Fibroblast of skin of left biceps (primary cell): ENCODE data around the gene ANKS1B.
A peak's percentile ranks its signal among the peaks of the same experiment; 100 is the strongest.

Source experiments
- DNase-seq, 2 experiments: peaks; one replicate each; pipeline ENCODE4 v3.0.0-alpha.2; 2013; ENCODE audit warnings: low read depth in 2 of 2

The ANKS1B gene

DNA sequence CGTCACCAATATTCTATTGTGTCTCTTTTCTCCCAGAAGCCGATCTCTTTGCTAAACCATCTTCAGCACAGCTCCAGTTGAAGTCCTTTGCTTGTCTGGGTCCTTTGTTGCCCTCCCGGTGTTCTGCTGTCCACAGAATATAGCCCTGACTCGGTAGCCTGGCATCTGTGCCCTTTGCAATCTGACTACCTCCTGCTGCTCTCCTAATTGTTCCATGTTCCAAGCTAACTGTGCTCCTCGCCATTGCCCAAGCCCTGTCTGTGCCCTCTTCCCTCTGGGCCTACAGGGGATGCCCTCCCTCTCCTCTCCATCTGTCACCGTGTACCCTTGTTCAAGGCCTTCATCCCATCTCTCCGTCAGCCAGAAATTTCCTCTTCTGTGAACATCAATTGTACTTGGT is 1033.3 kb downstream of the ANKS1B start:
- DNase-seq = no peak

DNA sequence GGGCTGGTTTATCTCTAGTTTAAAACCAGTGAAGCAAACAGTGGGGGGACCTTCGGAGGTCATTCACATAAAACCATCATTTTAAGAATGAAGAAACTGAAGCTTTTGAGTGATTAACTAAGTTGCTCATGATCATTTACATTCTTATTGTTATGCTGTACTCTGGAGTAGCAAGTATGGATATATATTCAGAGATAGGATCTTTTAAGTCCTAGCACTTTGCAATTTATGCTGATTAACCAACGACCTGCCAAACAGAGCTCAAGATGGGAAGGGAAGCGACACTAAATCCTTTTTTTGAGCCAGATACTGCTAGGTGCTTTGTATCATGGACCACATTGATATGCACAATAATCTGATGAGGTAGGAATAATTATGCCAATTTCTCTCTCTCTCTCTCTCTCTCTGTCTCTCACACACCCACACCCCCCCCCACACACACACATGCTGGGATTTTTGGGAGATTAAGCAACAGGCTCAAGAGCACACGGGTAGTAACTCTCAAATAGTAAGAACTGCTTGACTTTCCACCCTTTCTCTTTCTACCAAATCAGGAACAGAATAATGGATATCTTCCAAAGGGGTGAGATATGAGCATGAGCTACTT is 1036.3 kb downstream of the ANKS1B start:
- no peak for DNase-seq

DNA sequence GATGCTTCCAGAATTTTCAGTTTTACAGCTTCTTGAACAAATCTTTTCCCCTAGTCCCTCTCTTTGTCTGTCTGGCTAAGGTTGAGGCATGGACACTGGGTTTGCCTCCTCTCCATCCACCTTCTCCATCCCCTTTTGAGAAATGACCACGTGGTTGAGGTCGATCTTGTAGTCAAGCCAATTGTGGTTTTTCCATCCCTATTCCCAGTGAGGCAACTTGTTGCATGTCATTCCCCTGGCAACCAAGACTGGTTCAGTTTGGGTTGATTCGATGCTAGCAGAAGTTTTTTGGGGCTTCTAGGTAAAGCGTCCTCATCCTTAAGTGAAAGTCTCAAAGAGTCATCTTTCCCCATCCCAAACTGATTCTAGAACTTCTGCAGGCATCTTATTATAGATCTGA is 1038.9 kb downstream of the ANKS1B start:
- DNase-seq = no peak

DNA sequence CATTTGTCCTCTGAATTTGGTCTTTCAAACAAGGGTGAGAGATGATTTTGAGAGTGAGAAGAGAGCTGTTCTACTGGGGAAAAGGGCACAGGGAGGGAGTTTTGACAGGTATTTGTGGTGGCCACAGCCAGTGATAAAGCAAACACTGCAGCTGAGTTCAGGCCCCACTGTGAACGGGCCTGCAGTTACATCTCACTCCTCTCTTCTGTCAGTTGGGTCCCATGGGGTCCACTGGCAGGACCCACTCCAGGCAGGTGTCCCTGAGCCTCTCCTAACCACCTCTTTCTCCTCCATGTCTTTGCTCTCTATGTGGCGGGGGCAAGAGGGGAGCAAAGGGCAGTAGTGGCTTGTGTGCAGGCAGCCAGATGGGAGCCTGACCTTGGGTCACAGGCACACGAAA is 1044.8 kb downstream of the ANKS1B start:
- no peak for DNase-seq

DNA sequence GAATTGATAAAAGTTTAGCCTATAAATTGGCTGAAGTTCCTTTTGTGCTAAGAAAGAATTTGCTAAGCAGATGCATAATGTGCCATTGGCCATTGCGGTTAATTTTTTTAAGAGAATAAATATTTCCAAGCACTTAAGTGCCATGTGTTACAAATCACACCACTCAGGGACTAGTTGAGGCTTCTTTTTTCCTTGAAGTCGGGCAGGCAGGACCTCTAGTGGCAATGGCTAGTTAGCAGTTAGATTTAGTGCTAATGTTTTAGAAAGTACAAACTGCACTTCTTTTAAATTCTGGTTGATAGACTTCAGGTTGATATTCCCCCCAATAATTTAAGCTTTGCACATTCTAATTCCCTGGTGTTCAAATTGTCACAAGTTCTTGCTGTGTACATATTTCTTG is 1045.4 kb downstream of the ANKS1B start:
- DNase-seq = peak; percentile 12 to 14

DNA sequence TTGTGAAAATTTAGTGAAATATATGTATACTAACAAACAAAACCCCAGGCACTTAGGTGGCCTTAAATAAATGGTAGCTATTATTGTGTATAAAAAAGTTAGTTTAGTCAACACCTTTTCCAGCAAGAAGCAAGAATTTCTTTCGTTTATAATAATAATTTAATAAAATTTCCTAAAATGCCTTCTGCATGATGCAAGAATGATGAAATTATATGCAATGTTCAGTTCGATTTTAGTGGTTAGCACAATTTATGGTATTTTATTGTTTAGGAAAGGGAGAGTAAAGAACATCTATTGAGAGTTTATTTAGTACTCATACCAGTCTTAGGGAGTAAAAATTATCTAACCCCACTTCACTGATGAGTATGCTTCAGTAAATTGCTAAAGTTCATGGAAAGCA is 1048.9 kb downstream of the ANKS1B start:
- no peak for DNase-seq

DNA sequence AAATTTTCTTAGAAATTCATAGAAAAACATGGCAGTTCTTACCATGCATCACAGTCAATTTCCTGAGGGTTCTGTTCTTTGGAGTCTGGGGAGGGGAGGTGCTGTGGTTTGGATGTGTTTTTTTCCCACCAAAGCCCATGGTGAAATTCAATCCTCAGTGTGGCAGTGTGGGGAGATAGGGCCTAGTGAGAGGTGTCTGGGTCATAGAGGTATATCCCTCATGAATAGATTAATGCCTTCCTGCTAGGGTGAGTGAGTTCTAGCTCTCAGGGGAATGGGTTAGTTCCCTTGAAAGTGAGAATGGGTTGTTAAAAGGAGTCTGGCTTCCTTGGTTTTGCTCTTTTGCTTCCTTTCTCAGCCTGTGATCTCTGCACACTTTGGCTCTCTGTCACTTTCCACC is 1061.9 kb downstream of the ANKS1B start:
- DNase-seq = no peak

DNA sequence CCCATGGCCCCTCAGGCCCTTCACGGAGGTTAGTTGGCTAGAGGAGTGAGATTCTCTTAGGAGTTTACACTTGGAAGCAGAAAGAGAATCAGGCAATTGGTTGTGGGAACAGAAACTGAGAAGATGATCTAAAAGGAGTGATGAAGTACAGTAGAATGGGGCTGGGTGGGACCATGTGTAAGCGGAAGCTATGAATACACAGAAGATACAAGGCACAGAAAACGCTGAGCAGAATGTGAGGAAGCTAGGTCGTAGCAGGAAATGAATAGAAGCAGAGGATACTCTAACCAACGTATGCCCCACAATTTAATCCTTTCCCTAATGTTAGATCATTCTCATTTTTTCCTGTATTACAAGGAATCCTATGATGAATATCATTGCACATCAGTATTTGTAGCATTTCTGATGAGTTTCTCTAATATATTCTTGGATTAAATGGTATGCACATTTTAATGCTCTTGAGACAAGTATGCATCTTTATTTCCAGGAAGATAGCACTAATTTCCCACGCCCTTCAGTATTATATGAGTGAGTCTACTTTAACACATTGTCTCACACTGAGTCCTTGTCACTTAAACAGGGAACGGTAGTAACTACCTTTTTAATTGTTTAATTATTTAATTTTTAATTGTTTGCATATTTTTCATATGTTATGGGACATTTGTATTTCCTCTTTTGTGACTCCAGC is 1066.4 kb downstream of the ANKS1B start:
- DNase-seq = no peak

DNA sequence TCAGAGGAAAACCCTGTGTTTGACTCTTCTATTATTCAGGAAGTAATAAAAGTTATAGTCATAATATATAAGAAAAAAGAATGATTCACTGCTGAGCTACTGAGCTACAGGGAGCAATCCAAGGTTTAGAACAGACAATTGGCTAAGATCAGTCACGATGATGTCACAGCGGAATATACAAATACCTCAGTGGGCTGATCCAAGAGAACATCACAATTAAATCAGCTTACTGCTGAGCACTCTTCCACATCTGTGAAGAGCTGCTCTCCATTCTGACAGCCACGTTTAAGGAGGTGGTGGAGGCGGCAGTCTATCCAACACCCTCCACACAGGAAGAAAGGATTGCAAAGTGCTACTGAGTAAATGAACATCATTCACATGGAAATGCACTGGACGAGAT is 1068.6 kb downstream of the ANKS1B start:
- no peak for DNase-seq

DNA sequence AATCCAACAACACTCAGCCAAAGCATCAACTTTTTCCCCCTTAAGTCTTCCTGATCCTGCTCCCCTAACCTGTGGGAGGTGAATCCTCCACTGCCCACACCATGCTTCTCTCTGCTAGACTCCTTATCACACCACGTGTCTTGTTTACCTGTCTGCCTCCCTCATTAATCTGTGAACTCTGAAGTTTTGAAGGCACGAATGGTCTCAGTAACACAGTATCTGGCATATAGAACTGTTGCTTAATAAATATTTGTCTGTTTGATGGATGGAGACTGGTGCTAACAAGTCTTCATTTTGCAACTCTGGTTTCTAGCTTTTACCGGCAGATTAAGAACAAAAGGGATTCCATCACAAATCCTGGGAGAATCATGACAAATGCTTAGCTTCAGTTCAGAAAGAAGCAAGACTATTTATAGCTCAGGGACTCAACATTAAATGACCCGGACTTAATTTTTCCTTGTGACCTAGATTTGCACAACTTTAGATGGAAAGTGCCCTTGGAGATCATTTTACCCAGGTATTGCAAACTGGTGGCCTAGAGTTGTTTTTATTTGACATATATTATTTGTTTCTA is 1072.2 kb downstream of the ANKS1B start:
- no peak for DNase-seq

DNA sequence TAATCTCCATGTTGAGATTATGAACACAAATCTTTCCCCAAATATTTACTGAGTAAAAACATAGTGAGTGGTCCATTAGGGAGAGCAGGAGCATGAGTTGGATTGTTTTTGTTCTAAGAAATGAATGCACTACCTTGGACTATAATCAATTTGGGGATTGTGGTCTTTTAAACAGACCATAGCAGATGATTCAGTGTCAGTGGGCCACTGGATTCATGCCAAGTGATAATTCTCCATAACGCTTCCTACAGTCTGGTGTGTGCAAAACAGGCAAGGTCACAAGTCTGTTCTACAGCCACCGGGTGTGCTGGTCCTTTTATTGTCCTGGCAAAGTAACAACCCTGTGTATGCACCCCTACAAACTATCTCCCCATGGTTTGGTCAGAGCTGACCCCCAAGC is 1073.3 kb downstream of the ANKS1B start:
- no peak for DNase-seq

DNA sequence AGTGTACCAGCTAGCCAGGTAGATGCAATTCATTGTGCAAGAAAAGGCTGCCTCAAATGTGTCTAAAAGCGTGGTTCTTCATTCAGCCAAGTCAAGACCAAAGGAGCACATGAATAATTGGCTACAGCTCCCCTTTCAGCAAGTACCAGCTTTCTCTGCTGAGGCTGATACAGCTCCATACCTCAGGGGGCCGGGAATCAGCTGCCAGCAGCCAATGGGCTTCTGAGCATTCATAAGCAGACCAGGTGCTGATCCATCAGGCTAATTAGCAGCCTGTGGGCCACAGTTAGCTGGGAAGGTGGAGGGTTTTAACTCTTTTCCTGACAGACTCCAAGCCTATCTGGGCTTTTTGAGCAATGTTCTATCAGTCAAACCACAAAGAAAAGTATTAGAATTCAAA is 1075.0 kb downstream of the ANKS1B start:
- no peak for DNase-seq

DNA sequence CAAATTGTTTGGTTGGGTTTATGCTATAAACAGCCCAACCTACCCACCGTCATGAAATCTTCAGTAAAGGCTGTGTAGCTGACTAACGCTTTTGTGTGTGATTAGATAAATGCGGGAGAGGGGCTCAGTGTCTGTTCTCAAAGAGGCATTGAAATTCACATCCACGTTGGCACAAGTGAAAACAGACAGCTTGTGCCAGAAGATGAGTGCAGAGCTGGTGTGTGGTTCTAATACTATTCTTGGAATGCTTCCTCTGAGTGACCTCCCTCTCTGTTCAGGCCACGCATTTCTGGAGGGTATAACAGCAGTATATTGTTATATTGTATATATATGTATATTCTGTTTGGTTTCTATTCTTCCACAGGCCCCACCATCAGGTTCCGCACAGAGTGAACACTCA is 1075.9 kb downstream of the ANKS1B start:
- no peak for DNase-seq

DNA sequence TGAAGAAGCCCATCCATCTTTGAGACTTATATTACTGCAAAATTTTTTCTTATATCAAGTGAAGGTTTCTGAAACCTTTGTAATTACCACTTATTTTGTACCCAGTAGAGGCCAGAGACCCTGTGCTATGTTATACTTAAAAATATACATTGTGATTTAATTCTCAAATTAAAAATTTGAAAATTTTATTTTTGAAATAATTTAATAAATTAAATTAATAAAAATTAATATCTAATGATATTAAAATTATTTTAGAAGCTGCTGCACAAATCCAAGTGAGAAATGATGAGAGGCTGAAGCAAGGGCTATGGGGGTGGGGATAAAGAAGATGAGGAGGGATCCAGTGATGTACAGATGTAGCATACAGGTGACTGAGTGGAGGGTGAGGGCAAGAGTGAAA is 1080.9 kb downstream of the ANKS1B start:
- DNase-seq = no peak

DNA sequence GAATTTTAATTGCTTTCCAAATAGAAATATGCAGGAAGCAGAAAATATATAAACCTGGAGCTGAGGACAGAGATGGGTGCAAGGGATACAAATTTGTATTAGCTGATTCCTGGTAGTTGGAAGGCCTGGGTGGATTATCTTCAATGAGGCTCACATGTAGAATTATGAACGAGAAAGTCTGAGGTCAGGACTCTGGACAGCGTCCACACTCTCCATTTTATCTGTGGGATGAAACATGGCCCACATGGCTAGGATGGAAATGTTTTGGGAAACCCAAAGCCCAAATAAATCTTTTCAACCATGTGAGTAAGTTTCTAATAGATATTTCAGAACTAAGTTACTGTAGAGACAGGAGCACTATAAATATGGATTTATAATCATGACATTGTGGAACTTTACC is 1083.5 kb downstream of the ANKS1B start:
- no peak for DNase-seq

DNA sequence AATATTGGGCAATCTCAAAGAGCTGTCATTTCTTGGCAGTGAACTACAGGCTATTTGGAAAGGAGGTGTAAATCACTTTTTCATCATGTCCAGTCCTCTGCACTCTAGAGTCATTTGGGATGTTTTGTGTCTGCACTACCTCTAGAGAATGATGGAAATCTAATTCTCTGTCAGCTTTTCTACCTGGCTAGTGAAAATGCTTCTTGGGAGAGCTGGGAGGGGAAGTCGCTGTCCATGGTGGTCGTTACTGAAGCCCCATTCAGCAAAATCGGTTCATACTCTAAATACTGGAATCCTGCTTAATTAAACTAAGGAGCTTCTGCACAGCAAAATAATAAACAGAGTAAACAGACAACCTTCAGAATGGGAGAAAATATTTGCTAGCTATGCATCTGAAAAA is 1087.8 kb downstream of the ANKS1B start:
- DNase-seq = no peak

DNA sequence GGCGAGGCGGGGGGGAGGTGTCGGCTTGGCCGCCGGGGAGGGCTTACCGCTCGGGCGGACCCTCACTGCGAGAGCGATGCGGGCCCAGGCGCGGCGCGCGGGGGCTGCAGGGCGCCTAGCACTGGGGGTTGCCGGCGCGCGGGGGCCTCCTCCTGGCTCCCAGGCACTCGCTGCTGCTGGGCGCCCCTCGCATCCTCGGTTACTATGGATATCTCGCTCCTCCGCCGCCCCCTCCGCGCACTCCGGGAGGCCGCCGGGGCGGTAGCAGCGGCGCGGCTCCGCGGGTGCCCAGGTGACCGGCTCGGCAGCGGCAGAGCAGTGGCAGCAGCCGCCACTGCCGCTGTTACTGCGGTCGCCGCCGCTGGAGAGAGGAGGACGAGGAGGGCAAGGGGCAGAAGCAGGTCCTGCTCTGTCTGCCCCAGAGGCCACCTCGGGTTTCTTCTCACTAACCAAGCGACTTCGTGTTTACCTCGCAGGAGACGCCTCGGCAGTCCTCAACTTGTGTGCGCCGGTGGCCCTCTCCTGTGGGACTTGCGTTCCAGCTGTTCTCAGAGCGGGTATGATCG is 1089.6 kb downstream of the ANKS1B start:
- no peak for DNase-seq

DNA sequence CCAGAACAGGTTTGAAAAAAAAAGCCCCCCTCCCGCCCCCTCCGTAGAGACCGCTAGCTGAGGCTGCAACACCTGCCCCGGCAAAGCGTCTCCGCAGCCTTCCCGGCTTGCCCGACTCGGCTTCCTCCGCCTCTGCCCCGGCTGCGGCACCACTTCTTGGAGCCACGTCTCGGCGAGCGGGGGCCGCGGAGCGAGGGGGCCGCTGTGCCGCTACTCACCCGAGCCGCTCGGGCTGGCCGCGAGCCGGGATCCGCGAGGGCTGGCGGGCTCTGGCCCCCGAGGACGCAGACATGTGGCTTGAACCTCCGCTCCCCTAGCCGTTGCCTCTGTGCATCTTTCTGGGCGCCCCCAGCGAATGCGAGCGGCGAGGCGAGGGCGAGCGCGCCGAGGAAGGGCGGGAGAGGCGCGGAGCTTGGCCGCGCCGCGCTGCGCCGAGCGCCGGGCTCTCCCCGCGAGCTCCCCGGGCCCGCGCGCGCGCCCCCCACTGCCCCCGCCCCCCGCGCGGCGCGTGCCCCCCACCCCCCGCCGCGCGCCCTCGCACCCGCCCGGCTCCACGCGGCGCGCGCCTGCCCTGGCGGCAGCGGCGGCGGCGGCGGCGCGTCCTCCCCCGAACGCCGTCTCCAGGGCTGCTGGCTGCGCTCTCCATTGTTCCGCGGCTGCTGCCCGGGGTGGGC is 1090.2 kb downstream of the ANKS1B start:
- DNase-seq = no peak

DNA sequence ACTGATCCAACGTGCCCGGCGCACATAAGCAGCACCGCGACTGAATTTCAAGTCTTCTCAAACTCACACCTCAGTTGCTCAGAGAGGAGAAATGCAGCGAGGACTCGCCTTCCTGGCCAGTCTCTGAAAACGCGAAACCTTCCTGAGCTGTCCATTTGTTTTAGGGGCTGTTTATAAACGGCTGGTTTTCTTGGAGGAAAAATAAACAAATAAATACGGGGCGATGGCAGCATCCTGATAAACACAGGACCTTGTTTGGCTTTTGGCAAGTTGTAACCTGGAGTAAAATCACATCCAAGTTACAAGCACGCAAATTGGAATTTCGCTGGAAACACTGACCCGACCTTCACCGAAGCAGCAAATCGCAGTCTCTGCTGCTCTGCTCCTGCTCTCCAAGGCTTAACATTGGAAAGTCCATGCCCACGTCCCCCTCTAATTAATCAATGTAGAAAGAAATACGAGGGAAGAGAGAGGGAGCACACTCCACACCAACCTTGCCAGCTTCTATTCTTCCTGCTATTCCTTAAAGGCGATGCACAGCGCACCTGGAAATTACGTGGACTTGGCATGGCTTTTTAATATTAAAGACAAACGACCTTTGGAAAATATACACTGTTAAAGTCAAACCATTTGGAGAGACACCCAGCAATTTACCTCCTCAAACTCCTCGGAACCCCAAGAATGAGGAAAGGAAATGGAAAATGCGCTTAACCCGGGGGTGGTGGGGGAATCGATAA is 1090.9 kb downstream of the ANKS1B start:
- no peak for DNase-seq

DNA sequence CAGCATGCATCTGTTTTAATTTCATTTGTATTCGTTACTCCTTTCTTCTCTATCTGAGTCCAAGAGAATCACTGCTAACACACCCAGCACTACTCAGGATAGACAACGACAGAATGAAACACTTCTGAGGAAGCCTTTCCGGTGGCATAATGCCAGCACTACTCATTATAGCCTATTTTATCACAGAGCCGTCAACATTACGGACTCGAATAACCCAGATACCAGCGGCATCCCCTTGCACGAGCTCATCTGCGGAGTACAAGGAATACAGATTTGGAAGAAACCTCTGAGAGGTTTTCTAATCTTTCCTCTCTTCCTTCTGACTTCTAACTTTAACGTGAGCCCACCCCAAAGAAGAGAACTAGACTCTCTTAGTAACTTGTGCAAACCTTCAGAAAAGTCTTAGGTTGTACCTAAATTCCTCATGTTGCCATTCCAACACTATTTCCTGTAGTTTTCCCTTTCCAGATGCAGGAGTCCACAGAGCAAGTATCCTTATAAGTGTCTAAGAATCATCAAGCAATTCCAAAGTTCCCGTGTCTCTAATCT is 1091.5 kb downstream of the ANKS1B start:
- DNase-seq = no peak

DNA sequence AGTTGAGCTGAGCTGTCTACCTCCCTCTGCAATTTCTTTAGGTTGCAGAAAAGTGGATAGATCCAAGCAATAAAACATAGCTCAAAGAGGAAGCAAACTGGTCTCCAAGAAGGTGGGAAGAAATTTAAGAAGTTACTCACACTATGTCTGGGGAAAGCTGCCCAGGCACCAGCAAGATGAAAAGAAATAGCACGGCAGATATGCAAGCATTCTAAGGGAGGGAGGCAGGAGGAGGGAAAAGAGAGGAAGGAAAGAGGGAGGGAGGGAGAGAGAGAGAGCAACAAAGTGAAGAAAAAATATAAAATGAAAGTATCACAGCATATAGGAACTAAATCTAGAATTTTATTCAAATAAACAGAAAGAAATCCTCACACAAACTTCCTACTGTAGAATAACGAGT is 1099.0 kb downstream of the ANKS1B start:
- no peak for DNase-seq

DNA sequence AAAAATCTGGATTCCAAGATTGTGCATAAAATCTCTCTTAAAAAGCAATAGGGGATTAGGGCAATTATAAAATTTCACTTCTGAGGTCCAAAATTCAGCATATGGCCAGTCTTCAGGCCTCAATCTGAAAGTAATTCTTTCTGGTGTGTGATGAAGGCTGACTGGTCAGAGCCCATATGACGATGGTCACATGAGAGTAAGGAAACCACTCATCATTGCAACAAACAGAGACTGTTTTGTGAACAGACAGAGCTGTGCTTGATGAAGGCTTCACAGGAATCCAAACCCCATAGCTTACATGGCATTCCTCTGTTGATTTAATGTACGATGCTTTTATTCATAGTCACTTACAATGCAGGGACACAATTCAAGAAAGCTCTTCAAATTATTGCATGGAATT is 1101.5 kb downstream of the ANKS1B start:
- no peak for DNase-seq
